ENCODE measurements around the gene CCDC150. TPM values are rescaled to one million over a fixed set of nuclear protein-coding genes. Genes with fewer than 3 reads are reported as not detected.

The CCDC150 gene
- total and polyA plus RNA-seq, 7 experiments from 2014 or later, result 0.13 to 11.2 (median 1.1) TPM; not detected in 1

DNA sequence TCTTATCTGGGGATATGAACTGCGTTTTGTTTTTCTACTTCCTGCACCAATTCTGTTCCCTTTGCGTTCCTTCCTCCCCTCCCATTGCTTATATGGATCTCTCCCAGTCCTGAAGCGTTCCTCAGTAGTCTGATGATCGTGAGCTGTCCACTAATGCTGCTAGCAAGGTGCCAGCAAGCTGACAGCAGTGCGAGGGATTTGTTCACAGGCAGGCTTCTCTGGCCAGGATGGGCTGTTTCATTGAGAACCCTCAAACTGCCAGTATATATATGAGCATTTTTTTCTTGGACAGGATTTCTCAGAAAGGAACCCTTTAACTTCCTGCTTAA lies 119.8 kb downstream of the CCDC150 start:
- intact Hi-C loops (cut with micrococcal nuclease), result loop anchor here in 1 of 2 donors (10.0 kb wide), 1 partner anchor 685 kb away; no protein-coding TSS in a partner anchor
- H3K9me3 Mint-ChIP-seq, result peaks cover 7 to 53% (median 29%) of the 10 kb centered on the region in 11 donors

DNA sequence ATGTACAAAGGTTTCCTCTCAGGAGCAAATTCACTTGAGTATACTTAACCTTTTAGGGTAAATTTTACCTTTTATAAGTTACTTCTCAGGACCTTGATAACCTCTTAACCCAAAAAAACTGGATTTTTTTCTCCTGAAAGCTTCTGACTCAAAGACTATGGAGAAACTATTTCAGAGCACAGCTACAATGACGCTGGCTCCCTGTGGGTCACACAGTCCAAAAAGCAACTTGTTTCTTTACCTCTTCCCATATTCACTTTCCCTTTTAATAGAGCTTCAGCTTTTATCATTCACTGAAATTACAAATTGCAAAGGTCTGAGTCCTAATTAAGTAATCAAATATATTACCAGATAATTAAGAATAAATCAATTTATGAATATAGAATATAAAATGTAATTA lies 127.6 kb downstream of the CCDC150 start:
- Mint-ChIP-seq H3K9me3 (no peaks in the 10 kb centered on the region), H3K27me3 (no peaks in the 10 kb centered on the region), H3K4me3 (no peak overlapping the region), H3K4me1 (no peaks in the 10 kb centered on the region), H3K27ac (no peak overlapping the region), H3K36me3 (peaks cover 8 to 68% (median 47%) of the 10 kb centered on the region in 5 donors)
- no peak overlapping the region for H3K27ac ChIP-seq (ENCODE audit: low read depth, low read length)
- intact Hi-C loops (cut with micrococcal nuclease), result no loop called here
- no peak overlapping the region for H3K4me3 ChIP-seq (ENCODE audit: low read length)
- H3K27me3 ChIP-seq (ENCODE audit: control insufficient read depth in 2 of 2, insufficient read depth in 2 of 2, low read length in 2 of 2), result no peaks in the 10 kb centered on the region
- CTCF ChIA-PET, result interaction anchor here (0.9 kb wide), 1 partner anchor 9 kb away, joined by 3 read pairs; no protein-coding TSS in a partner anchor
- POLR2A ChIA-PET, result no interaction called here
- H3K36me3 ChIP-seq (ENCODE audit: control insufficient read depth in 2 of 3, insufficient read depth in 3 of 3, low read length in 3 of 3), result peaks cover 19 to 34% (median 21%) of the 10 kb centered on the region in 3 experiments
- H3K9me3 ChIP-seq (ENCODE audit: control insufficient read depth in 2 of 3, low read length in 3 of 3), result no peaks in the 10 kb centered on the region
- no peak for DNase-seq
- no peaks in the 10 kb centered on the region for H3K4me1 ChIP-seq (ENCODE audit: control insufficient read depth in 2 of 2, insufficient read depth in 2 of 2, low read length in 2 of 2)
- no peak for ATAC-seq

More for the DNA sequence above, 119.8 kb downstream of the CCDC150 start:
- Mint-ChIP-seq H3K36me3 (peaks cover 7 to 43% (median 36%) of the 10 kb centered on the region in 5 donors), H3K4me3 (no peak overlapping the region), H3K27ac (peak overlapping the region in 1 of 9 donors; percentile 43), H3K4me1 (peaks cover 0 to 2% (median 0%) of the 10 kb centered on the region in 7 donors), H3K27me3 (no peaks in the 10 kb centered on the region)
- Histone ChIP-seq H3K9me3 (ENCODE audit: control insufficient read depth in 2 of 3, low read length in 3 of 3) (peaks cover 0 to 5% (median 0%) of the 10 kb centered on the region in 3 experiments), H3K27ac (ENCODE audit: low read depth, low read length) (no peak overlapping the region), H3K4me3 (ENCODE audit: low read length) (no peak overlapping the region), H3K27me3 (ENCODE audit: control insufficient read depth in 2 of 2, insufficient read depth in 2 of 2, low read length in 2 of 2) (no peaks in the 10 kb centered on the region), H3K4me1 (ENCODE audit: control insufficient read depth in 2 of 2, insufficient read depth in 2 of 2, low read length in 2 of 2) (no peaks in the 10 kb centered on the region), H3K36me3 (ENCODE audit: control insufficient read depth in 2 of 3, insufficient read depth in 3 of 3, low read length in 3 of 3) (peaks cover 4 to 5% (median 4%) of the 10 kb centered on the region in 3 experiments)
- no peak for ATAC-seq
- POLR2A ChIA-PET, result no interaction called here
- CTCF ChIA-PET, result no interaction called here
- no peak for DNase-seq

Other genes starting within 250 kb of the CCDC150 start
- 1 to 10 TPM in 1 of 5 experiments, under 1 TPM in 4; 0.11 to 1.0 (median 0.45) TPM for gene HECW2, start 46.2 kb upstream of the CCDC150 start, total RNA-seq
- not detected for gene HECW2, start 46.2 kb upstream of the CCDC150 start, polyA plus RNA-seq
- 10 to 100 TPM; 29.6 to 59.2 (median 47.7) TPM for gene GTF3C3, start 160.0 kb downstream of the CCDC150 start, total RNA-seq
- 10 to 100 TPM; 13.5 to 17.9 TPM for gene GTF3C3, start 160.0 kb downstream of the CCDC150 start, polyA plus RNA-seq
- gene C2orf66, start 169.6 kb downstream of the CCDC150 start, total RNA-seq, result under 1 TPM in 1 of 5 experiments, not detected in 4; 0.53 TPM
- not detected for gene C2orf66, start 169.6 kb downstream of the CCDC150 start, polyA plus RNA-seq

Data from naive thymus-derived CD4-positive, alpha-beta T cell (primary cell).